HepG2 (cell line): ENCODE results near the gene GATM. TPM values are rescaled to one million over a fixed set of nuclear protein-coding genes. Genes with fewer than 3 reads are reported as not detected.

ENCODE experiments used
- ATAC-seq: fragments of 200-7000 bp; cut with Tn5 transposase; 3 replicates; pipeline ENCODE4 v1.9.1; 2020; ENCODE audit warnings: mild to moderate bottlenecking, moderate library complexity
- BruUV-seq: library from RNA; stranded (reverse); fragments of 400-500 nt; replicated peaks from 2 replicates; lab custom pipeline; 2021; lab: Mats Ljungman, UMichigan
- CTCF ChIA-PET: fragments of 300-600 bp; formaldehyde crosslinking; extraction: SDS; loops from one replicate; lab custom pipeline; 2021; ENCODE audit warnings: low total read pairs, inconsistent platforms, low intra/inter-chr PET ratio; lab: Yijun Ruan, JAX
- POLR2A ChIA-PET: fragments of 350-600 bp; sonication (Branson Sonifier 250); formaldehyde crosslinking; loops from one replicate; lab custom pipeline; 2020; ENCODE audit warnings: antibody characterized with exemption, inconsistent platforms; lab: Yijun Ruan, JAX
- DNase-seq: peaks from one replicate; pipeline ENCODE4 v3.0.0-alpha.2; 2015; ENCODE audit warnings: low spot score
- FAIRE-seq: peaks from 3 replicates; lab custom pipeline; 2011; peaks lifted over from hg19 to GRCh38; lab: Jason Lieb, UNC
- H2AFZ ChIP-seq: one replicate; pipeline ENCODE4 v1.6.1; 2011; ENCODE audit warnings: low read length, inconsistent platforms
- H3K27ac ChIP-seq: fragments of 300-600 bp; 3 replicates; pipeline ENCODE4 v1.8.0; 2011; ENCODE audit warnings: mixed run types, mild to moderate bottlenecking, mixed read lengths, low read length, inconsistent platforms; ENCODE audit not compliant: insufficient read depth; ENCODE audit errors: extremely low read length
- H3K27me3 ChIP-seq, 2 experiments: fragments of 200-600 bp in 1 of 2; 2 replicates in 1 of 2; 3 replicates in 1 of 2; pipeline versions ENCODE4 v1.6.0 to v1.8.0; 2011; ENCODE audit warnings: low read length in 2 of 2, mild to moderate bottlenecking in 2 of 2, moderate library complexity in 2 of 2, inconsistent platforms in 1 of 2; ENCODE audit not compliant: insufficient read depth in 2 of 2, control insufficient read depth in 1 of 2
- H3K36me3 ChIP-seq, 2 experiments: fragments of 200-600 bp in 1 of 2; replicated peaks in 1 of 2; 2 replicates in 1 of 2; 3 replicates in 1 of 2; pipeline versions ENCODE4 v1.5.1 to v1.8.0; 2011; ENCODE audit warnings: low read length in 2 of 2, inconsistent platforms in 1 of 2; ENCODE audit not compliant: insufficient read depth in 2 of 2, control insufficient read depth in 1 of 2
- H3K4me1 ChIP-seq: 2 replicates; pipeline ENCODE4 v1.5.1; 2012; ENCODE audit warnings: low read length, inconsistent platforms; ENCODE audit not compliant: insufficient read depth
- H3K4me2 ChIP-seq: 2 replicates; pipeline ENCODE4 v1.6.0; 2011; ENCODE audit warnings: low read depth, low read length, inconsistent platforms
- H3K4me3 ChIP-seq, 3 experiments: fragments of 200-600 bp in 1 of 3; sonication (generic), shearing (Covaris generic) in 1 of 3; replicated peaks in 1 of 3; 2 replicates each; pipeline ENCODE4 v1.5.1; 2011 to 2016; ENCODE audit warnings: low read length in 3 of 3, inconsistent platforms in 2 of 3, low read depth in 2 of 3, mild to moderate bottlenecking in 2 of 3, control low read depth in 1 of 3, mixed read lengths in 1 of 3; ENCODE audit not compliant: insufficient read depth in 1 of 3
- H3K79me2 ChIP-seq: one replicate; pipeline ENCODE4 v1.6.1; 2011; ENCODE audit warnings: low read length, inconsistent platforms; ENCODE audit not compliant: insufficient read depth
- H3K9ac ChIP-seq: 2 replicates; pipeline ENCODE4 v1.6.0; 2011; ENCODE audit warnings: mild to moderate bottlenecking, low read depth, low read length, inconsistent platforms; ENCODE audit not compliant: insufficient read depth
- H3K9me3 ChIP-seq: 2 replicates; pipeline ENCODE4 v1.5.1; 2012; ENCODE audit warnings: mild to moderate bottlenecking, low read length
- H4K20me1 ChIP-seq: 2 replicates; pipeline ENCODE4 v1.6.0; 2011; ENCODE audit warnings: inconsistent platforms, mild to moderate bottlenecking, low read length, moderate library complexity; ENCODE audit not compliant: insufficient read depth
- AHR ChIP-seq: IDR thresholded peaks from 2 replicates; pipeline ENCODE4 v1.6.1; 2018; ENCODE audit warnings: missing genetic modification reagents, missing compliant biosample characterization
- DNMT3B ChIP-seq: conservative IDR thresholded peaks from 2 replicates; pipeline ENCODE4 v1.6.1; 2016; ENCODE audit warnings: missing biosample characterization, control low read depth
- MAZ ChIP-seq, 2 experiments: sonication (generic) in 1 of 2; formaldehyde crosslinking in 1 of 2; IDR thresholded peaks; 2 replicates each; pipeline versions ENCODE4 v1.5.0 to v1.6.1; 2012 to 2020; ENCODE audit warnings: low read depth in 2 of 2, mild to moderate bottlenecking in 2 of 2, borderline replicate concordance in 1 of 2, improper control_type of control experiment in 1 of 2, low read length in 1 of 2, missing genetic modification reagents in 1 of 2, moderate library complexity in 1 of 2
- PCBP2 ChIP-seq: fragments of 200-400 bp; formaldehyde crosslinking; optimal IDR thresholded peaks from 2 replicates; pipeline ENCODE3; 2018; ENCODE audit warnings: low read length, low read depth; ENCODE audit not compliant: poor library complexity, severe bottlenecking
- YEATS4 ChIP-seq: sonication (generic); formaldehyde crosslinking; IDR thresholded peaks from 2 replicates; pipeline ENCODE4 v1.4.0; 2020; ENCODE audit warnings: missing genetic modification reagents, borderline replicate concordance
- ZBTB26 ChIP-seq: IDR thresholded peaks from 2 replicates; pipeline ENCODE4 v1.6.1; 2016; ENCODE audit warnings: missing compliant biosample characterization, missing genetic modification reagents, borderline replicate concordance
- ZNF329 ChIP-seq: sonication (generic); formaldehyde crosslinking; IDR thresholded peaks from 2 replicates; pipeline ENCODE4 v1.9.0; 2021; ENCODE audit warnings: low read depth, mild to moderate bottlenecking, missing genetic modification reagents
- ZNF331 ChIP-seq: sonication (generic); formaldehyde crosslinking; IDR thresholded peaks from 2 replicates; pipeline ENCODE4 v1.4.0; 2020; ENCODE audit warnings: missing genetic modification reagents
- ZNF576 ChIP-seq: sonication (generic); formaldehyde crosslinking; IDR thresholded peaks from 2 replicates; pipeline ENCODE4 v1.4.0; 2020; ENCODE audit warnings: mild to moderate bottlenecking, missing genetic modification reagents
- ZNF839 ChIP-seq: sonication (generic); formaldehyde crosslinking; IDR thresholded peaks from 2 replicates; pipeline ENCODE4 v1.4.0; 2020; ENCODE audit warnings: missing genetic modification reagents, mild to moderate bottlenecking, borderline replicate concordance
- WGBS: methylation state at CpG from one replicate; pipeline ENCODE4 v1.1.6; 2017; ENCODE audit warnings: low lambda C conversion rate; 5-methylcytosine and 5-hydroxymethylcytosine counted together
- in situ Hi-C: cut with HindIII; loops from 2 replicates; pipeline ENCODE4 v1.10.0; 2017; ENCODE audit warnings: low pct_unique_long_range_greater_than_20kb; ENCODE audit not compliant: extremely low pct_ligation_motif_present
- intact Hi-C: fragments of 100-400 bp; cut with micrococcal nuclease; formaldehyde crosslinking; loops from one replicate; pipeline ENCODE4 v1.10.0; 2022; ENCODE audit not compliant: unreplicated experiment
- polyA plus RNA-seq, 8 experiments: library from polyadenylated mRNA; depleted of rRNA in 3 of 8; stranded (reverse) in 7 of 8; unstranded in 1 of 8; fragments of >200 nt; fragmentation: Illumina TruSeq in 4 of 8; extraction: Trizol in 4 of 8; gene quantifications; 2 replicates each; pipeline versions ENCODE4 v1.2.1 to v1.2.3, GENCODE V29; 2011 to 2016; ENCODE audit warnings: low read depth in 4 of 8, missing spikeins in 1 of 8, mixed read lengths in 1 of 8; ENCODE audit not compliant: insufficient read depth in 1 of 8
- total RNA-seq, 5 experiments: library from RNA; depleted of rRNA; stranded (reverse); fragments of >200 nt; fragmentation: Illumina TruSeq; extraction: Trizol; gene quantifications; 2 replicates each; pipeline ENCODE4 v1.2.3, GENCODE V29; 2016; ENCODE audit warnings: low read depth in 1 of 5

GATM gene
- total and polyA plus RNA-seq, 2 of the 13 experiments (the other 11 are each of a cell fraction or from before 2014, with no cell fraction given): 2.1 to 16.8 TPM

DNA sequence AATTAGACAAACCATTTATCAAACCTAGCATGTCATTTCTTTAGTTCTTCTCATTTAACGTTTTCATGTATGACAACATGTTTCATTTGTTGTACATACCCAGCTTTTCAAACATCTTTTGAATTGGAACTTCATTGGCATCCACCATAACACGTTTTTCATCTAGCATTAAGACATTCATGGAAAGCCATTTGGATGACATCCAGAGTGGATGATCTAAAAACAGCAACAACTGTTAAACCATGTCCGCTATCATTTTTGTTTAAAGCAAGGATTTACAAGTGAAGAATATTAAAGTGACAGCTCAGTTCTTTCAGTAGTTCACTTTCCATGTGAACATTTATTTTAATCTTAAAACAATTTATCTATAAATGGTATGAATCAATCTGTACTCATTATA is 14.5 kb downstream of the GATM start:
- intact Hi-C loops: no loop called here
- Histone ChIP-seq H3K36me3 (peaks cover 0 to 11% of the 10 kb centered on the region in 2 experiments; a peak in 1 of 5 replicates), H3K27me3 (no peaks in the 10 kb centered on the region; a peak in 1 of 5 replicates), H3K4me3 (no peak overlapping the region), H3K9ac (no peak overlapping the region), H3K4me2 (no peak overlapping the region), H2AFZ (no peak overlapping the region), H3K9me3 (no peaks in the 10 kb centered on the region), H3K4me1 (peaks cover 15% of the 10 kb centered on the region), H4K20me1 (no peaks in the 10 kb centered on the region), H3K79me2 (no peaks in the 10 kb centered on the region), H3K27ac (no peak overlapping the region)
- BruUV-seq: no TSS peak
- ChIA-PET CTCF (no interaction called here), POLR2A (no interaction called here)
- WGBS: 91% methylated on average over 3 of the region's 3 CpGs
- in situ Hi-C loops: no loop called here
- no peak for FAIRE-seq
- ATAC-seq: no peak
- TF ChIP-seq PCBP2: no peak
- no peak for TF ChIP-seq ZBTB26 (CRISPR knock-in tag)
- no peak for TF ChIP-seq DNMT3B
- TF ChIP-seq ZNF329 (CRISPR knock-in tag): no peak
- no peak for TF ChIP-seq ZNF839 (CRISPR knock-in tag)
- TF ChIP-seq ZNF576 (CRISPR knock-in tag): no peak
- TF ChIP-seq AHR (CRISPR knock-in tag): no peak
- no peak for TF ChIP-seq YEATS4 (CRISPR knock-in tag)
- TF ChIP-seq ZNF331 (CRISPR knock-in tag): no peak
- TF ChIP-seq MAZ (IDR thresholded peaks at IDR 0.05; ENCODE audit: borderline replicate concordance, low read depth, low read length): no peak
- no peak for TF ChIP-seq MAZ (CRISPR knock-in tag; IDR thresholded peaks at IDR 0.05; ENCODE audit: low read depth)
- DNase-seq: no peak
